Glutamatergic neuron (in vitro differentiated cells): ENCODE data around the gene TMEM126A. TPM values are rescaled to one million over a fixed set of nuclear protein-coding genes. Genes with fewer than 3 reads are reported as not detected.
"Not testable (repeated sequence)": the region's sequence is repeated elsewhere in the genome, so short reads cannot be mapped to it uniquely, and the experiment has no call there.

ENCODE experiments used
- DNase-seq: peaks from one replicate; pipeline ENCODE4 v3.0.0; 2022
- H3K27ac Mint-ChIP-seq: one replicate; pipeline ENCODE4 v1.8.0; 2020; ENCODE audit warnings: mild to moderate bottlenecking, mixed read lengths, inconsistent platforms; ENCODE audit not compliant: unreplicated experiment
- H3K27me3 Mint-ChIP-seq: one replicate; pipeline ENCODE4 v1.8.0; 2020; ENCODE audit warnings: mild to moderate bottlenecking, moderate library complexity, mixed read lengths, inconsistent platforms; ENCODE audit not compliant: unreplicated experiment
- H3K36me3 Mint-ChIP-seq: one replicate; pipeline ENCODE4 v1.8.0; 2020; ENCODE audit warnings: mild to moderate bottlenecking, mixed read lengths, inconsistent platforms; ENCODE audit not compliant: unreplicated experiment
- H3K4me1 Mint-ChIP-seq: one replicate; pipeline ENCODE4 v1.8.0; 2020; ENCODE audit warnings: mild to moderate bottlenecking, low read depth, mixed read lengths, inconsistent platforms; ENCODE audit not compliant: unreplicated experiment
- H3K4me3 Mint-ChIP-seq: one replicate; pipeline ENCODE4 v1.8.0; 2020; ENCODE audit warnings: mild to moderate bottlenecking, mixed read lengths, inconsistent platforms; ENCODE audit not compliant: unreplicated experiment
- H3K9me3 Mint-ChIP-seq: one replicate; pipeline ENCODE4 v1.8.0; 2020; ENCODE audit warnings: mild to moderate bottlenecking, moderate library complexity, mixed read lengths, inconsistent platforms; ENCODE audit not compliant: unreplicated experiment
- long read RNA-seq: library from polyadenylated mRNA; unstranded; transcript quantifications from one replicate; pipeline ENCODE4 v2.0.0, GENCODE V29; 2020; ENCODE audit not compliant: unreplicated experiment
- total RNA-seq: library from RNA; stranded (reverse); fragmentation: NEBNext Ultra II Directional; extraction: Animal tissue kit (Norgen Biotek cat#: 25700); gene quantifications from one replicate; pipeline ENCODE4 v1.2.1, GENCODE V29; 2021; ENCODE audit not compliant: unreplicated experiment
- TF ChIP-seq, protein P1 (sequence below): fragments of 200-600 bp; sonication (generic); IDR thresholded peaks from one replicate; pipeline ENCODE4 v1.5.0; 2021; ENCODE audit not compliant: partially characterized antibody, unreplicated experiment

Gene TMEM126A
- 19.9 TPM for total RNA-seq
- long read RNA-seq, partial matches to known transcripts = 1 of 4 reads
- long read RNA-seq, other reads (novel, unspliced or antisense) = 0 of 4 reads

DNA sequence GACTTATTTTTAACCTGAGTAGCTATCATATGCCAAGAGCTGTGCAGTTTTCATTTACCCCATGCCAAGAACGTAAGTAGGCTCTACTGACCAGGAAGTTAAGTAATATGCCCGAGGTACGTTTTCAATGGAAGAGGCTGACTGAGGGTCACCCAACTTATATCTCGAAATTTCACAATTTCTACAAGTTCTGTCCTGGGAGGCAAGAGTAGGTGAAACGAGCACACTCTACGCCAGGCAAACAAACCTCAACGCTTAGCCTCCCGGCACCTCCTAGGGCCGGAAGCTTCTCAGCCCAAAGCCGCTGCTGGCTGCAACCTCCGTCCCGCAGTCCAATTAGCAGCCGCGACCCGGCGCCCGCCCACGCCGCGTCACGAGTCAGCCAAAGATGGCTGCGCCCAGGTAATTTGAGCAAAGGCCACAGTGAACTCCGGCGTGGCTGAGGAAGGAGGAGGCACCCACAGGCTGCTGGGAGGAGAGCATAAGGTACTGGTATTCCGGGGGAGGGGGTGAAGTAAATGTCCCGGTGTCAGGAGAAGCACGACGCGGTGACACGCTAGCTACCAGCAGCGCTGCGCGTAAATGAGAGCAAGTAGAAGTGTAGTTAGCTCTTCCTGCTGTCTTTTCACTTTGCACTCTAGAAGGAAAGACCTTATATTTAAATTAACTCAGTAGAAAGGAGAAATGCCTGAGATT lies at the start of gene TMEM126A:
Gene TMEM126A (plus strand): TSS at position 364 of the 696 bp plus-strand sequence. CDS start 2,289 bp downstream, outside the sequence.
- Mint-ChIP-seq H3K27me3 (peaks cover 3% of the 10 kb centered on the region), H3K4me3 (peak within 1 kb of the TSS; percentile 100), H3K9me3 (no peaks in the 10 kb centered on the region), H3K36me3 (no peaks in the 10 kb centered on the region), H3K27ac (peak within 1 kb of the TSS; percentile 94), H3K4me1 (no peaks in the 10 kb centered on the region)
- DNase-seq = peak; percentile 91
- TF ChIP-seq, protein P1, sequence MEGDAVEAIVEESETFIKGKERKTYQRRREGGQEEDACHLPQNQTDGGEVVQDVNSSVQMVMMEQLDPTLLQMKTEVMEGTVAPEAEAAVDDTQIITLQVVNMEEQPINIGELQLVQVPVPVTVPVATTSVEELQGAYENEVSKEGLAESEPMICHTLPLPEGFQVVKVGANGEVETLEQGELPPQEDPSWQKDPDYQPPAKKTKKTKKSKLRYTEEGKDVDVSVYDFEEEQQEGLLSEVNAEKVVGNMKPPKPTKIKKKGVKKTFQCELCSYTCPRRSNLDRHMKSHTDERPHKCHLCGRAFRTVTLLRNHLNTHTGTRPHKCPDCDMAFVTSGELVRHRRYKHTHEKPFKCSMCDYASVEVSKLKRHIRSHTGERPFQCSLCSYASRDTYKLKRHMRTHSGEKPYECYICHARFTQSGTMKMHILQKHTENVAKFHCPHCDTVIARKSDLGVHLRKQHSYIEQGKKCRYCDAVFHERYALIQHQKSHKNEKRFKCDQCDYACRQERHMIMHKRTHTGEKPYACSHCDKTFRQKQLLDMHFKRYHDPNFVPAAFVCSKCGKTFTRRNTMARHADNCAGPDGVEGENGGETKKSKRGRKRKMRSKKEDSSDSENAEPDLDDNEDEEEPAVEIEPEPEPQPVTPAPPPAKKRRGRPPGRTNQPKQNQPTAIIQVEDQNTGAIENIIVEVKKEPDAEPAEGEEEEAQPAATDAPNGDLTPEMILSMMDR = no peak

DNA sequence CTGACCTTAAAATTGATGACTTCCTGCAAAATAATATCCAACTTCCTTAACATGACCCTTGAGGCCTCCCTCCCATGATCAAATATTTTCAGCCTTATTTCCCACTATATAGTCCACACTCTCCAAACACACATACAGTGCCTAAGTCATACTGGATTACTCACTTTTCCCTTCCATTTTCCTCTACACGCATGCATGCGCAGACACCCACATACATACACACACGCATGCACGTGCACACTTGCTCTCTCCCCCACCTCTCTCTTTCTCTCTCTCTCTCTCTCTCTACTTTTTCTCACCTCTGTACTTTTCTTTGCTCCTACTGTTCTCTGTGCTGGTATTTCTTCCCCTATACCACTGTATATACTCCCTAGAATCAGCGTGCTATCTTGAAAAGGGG lies 48.7 kb upstream of the TMEM126A start:
- Mint-ChIP-seq H3K9me3 (no peaks in the 10 kb centered on the region), H3K27me3 (no peaks in the 10 kb centered on the region), H3K4me1 (no peaks in the 10 kb centered on the region), H3K4me3 (no peak overlapping the region), H3K27ac (no peak overlapping the region), H3K36me3 (no peaks in the 10 kb centered on the region)
- no peak for DNase-seq
- TF ChIP-seq, protein P1 = no peak

DNA sequence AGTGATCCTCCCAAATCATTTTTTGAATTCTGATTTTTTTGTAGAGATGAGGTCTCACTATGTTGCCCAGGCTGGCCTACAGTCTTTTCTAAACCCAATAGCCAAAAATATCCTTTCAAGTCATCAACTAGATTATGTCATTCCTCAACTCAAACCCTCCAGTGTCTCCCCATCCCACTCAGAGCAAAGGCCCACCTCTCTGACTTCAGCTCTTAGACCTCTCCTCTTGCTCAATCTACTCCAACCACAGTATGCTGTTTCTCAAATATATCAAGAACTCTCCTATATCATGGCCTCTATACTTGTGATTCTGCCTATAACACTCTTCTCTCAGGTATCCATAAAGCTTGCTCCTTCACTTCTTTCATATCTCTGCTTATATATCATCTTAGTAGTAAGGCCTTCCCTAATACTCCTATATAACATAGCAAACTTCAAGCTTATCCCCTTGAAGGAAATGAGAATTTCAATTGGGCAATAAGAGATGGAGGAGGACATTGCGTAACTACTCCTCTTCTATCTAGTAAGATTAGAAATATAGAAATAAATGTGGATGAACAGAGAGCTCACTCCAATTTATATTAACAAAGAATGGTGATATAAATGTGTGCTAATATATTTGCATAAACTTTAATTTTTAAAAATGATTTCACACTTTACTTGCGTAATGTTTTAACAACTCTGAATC lies 45.1 kb upstream of the TMEM126A start:
- no peaks in the 10 kb centered on the region for H3K9me3 Mint-ChIP-seq
- no peaks in the 10 kb centered on the region for H3K27me3 Mint-ChIP-seq
- DNase-seq = no peak
- no peak overlapping the region for H3K27ac Mint-ChIP-seq
- H3K4me3 Mint-ChIP-seq = no peak overlapping the region
- no peaks in the 10 kb centered on the region for H3K4me1 Mint-ChIP-seq
- no peaks in the 10 kb centered on the region for H3K36me3 Mint-ChIP-seq
- TF ChIP-seq, protein P1 = no peak

DNA sequence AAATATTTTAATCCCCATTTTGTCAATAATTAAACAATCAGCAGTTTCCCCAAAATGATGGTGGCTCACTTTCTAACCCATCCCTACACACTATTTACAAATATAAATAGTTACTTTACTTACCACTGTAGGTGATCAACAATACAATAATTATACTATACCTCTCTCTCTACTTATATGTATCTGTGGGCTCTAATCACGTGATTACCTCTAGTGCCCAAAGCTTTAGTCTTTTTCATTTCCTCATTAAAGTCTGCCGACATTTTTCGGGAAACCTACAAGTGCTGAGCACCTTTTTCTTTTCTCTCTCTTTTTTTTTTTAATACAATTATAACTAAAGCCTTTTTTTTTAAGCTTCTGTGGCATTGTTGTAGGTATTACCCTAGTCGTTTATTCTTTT lies 44.5 kb upstream of the TMEM126A start:
- no peak overlapping the region for H3K4me3 Mint-ChIP-seq
- TF ChIP-seq, protein P1 = no peak
- no peak for DNase-seq
- no peaks in the 10 kb centered on the region for H3K27me3 Mint-ChIP-seq
- no peaks in the 10 kb centered on the region for H3K36me3 Mint-ChIP-seq
- H3K27ac Mint-ChIP-seq = no peak overlapping the region
- H3K9me3 Mint-ChIP-seq = no peaks in the 10 kb centered on the region
- no peaks in the 10 kb centered on the region for H3K4me1 Mint-ChIP-seq

DNA sequence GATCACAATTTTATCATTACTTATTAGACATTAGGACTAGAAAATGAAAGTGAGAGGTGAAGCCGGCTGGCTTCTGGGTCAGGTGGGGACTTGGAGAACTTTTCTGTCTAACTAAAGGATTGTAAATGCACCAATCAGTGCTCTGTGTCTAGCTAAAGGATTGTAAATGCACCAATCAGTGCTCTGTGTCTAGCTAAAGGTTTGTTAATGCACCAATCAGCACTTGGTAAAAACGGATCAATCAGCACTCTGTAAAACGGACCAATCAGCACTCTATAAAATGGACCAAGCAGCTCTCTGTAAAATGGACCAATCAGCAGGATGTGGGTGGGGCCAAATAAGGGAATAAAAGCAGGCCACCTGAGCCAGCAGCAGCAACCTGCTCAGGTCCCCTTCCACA lies 41.5 kb upstream of the TMEM126A start:
- not testable (repeated sequence) for H3K4me1 Mint-ChIP-seq, H3K36me3 Mint-ChIP-seq, DNase-seq, H3K27ac Mint-ChIP-seq, H3K27me3 Mint-ChIP-seq, H3K4me3 Mint-ChIP-seq, H3K9me3 Mint-ChIP-seq

DNA sequence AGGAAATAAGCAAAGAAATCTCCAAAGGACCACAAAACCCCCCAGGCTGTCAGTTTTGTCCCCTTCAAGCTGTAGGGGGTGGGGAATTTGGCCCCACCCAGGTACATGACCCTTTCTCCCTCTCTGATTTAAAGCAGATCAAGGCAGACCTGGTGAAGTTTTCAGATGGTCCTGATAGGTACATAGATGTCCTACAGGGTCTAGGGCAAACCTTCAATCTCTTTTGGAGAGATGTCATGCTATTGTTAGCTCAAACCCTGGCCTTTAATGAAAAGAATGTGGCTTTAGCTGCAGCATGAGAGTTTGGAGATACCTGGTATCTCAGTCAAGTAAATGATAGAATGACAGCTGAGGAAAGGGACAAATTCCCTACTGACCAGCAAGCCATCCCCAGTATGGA lies 39.1 kb upstream of the TMEM126A start:
- not testable (repeated sequence) for H3K27me3 Mint-ChIP-seq, H3K27ac Mint-ChIP-seq, H3K36me3 Mint-ChIP-seq, H3K9me3 Mint-ChIP-seq, H3K4me3 Mint-ChIP-seq, H3K4me1 Mint-ChIP-seq, DNase-seq

DNA sequence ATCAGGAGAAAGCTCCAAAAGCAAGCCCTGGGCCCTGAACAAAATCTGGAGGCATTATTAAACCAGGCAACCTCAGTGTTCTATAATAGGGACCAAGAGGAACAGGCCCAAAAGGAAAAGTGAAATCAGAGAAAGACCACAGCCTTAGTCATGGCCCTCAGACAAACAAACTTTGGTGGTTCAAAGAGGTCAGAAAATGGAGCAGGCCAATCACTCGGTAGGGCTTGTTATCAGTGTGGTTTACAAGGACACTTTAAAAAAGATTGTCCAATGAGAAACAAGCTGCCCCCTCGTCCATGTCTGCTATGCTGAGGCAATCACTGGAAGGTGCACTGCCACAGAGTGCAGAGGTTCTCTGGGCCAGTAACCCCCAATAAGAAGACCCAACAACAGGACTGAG lies 38.5 kb upstream of the TMEM126A start:
- H3K36me3 Mint-ChIP-seq, H3K9me3 Mint-ChIP-seq, H3K27me3 Mint-ChIP-seq: not testable (repeated sequence)

DNA sequence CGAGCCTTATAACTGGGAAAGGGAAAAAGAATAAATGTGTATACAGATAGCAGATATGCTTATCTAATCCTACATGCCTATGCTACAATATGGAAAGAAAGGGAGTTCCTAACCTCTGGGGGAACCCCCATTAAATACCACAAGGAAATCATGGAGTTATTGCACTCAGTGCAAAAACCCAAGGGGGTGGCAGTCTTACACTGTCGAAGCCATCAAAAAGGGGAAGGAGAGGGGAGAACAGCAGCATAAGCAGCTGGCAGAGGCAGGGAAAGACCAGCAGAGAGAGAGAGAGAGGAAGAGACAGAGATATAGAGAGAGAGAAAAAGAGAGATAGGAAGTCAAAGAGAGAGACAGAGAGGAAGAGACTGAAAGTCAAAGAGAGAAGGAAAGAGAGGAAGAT lies 36.1 kb upstream of the TMEM126A start:
- not testable (repeated sequence) for H3K9me3 Mint-ChIP-seq, H3K27me3 Mint-ChIP-seq, H3K27ac Mint-ChIP-seq, H3K4me1 Mint-ChIP-seq, H3K4me3 Mint-ChIP-seq, H3K36me3 Mint-ChIP-seq, DNase-seq

More for the DNA sequence above, 38.5 kb upstream of the TMEM126A start:
- not testable (repeated sequence) for H3K4me1 Mint-ChIP-seq, DNase-seq, H3K4me3 Mint-ChIP-seq, H3K27ac Mint-ChIP-seq
